Fibroblast of the aortic adventitia (primary cell): Measurements from ENCODE around the gene ROR2. TPM values are rescaled to one million over a fixed set of nuclear protein-coding genes. Genes with fewer than 3 reads are reported as not detected.

Experiments used
- DNase-seq: peaks from one replicate; pipeline ENCODE4 v3.0.0-alpha.2; 2010; ENCODE audit warnings: low read depth
- H3K4me3 ChIP-seq: 2 replicates; pipeline ENCODE4 v1.5.1; 2011; ENCODE audit warnings: low read depth, mild to moderate bottlenecking, control low read depth, low read length, moderate library complexity
- CTCF ChIP-seq: IDR thresholded peaks from 2 replicates; pipeline ENCODE4 v1.5.1; 2011; ENCODE audit warnings: mild to moderate bottlenecking, low read length, control low read depth, inconsistent platforms; ENCODE audit not compliant: insufficient read depth
- total RNA-seq: library from RNA; depleted of rRNA; stranded (reverse); fragments of >200 nt; gene quantifications from 2 replicates; pipeline ENCODE4 v1.2.3, GENCODE V29; 2012; ENCODE audit warnings: low replicate concordance

Gene ROR2
- total RNA-seq, 1 donor: 13.0 TPM

GRCh38 chr9:91784673-91785446 lies 165.2 kb downstream of the ROR2 start:
- no peak for TF ChIP-seq CTCF
- no peak overlapping the region for H3K4me3 ChIP-seq
- no peak for DNase-seq

- H3K4me3 ChIP-seq: no peak overlapping the region
- no peak for TF ChIP-seq CTCF
- no peak for DNase-seq
These were observed 166.0 kb downstream of the ROR2 start for GRCh38 chr9:91783876-91784672.

- no peak for TF ChIP-seq CTCF
- no peak for DNase-seq
- no peak overlapping the region for H3K4me3 ChIP-seq
These were observed 166.6 kb downstream of the ROR2 start for GRCh38 chr9:91783411-91783810.

GRCh38 chr9:91782708-91783214 lies 167.3 kb downstream of the ROR2 start:
- DNase-seq: no peak
- TF ChIP-seq CTCF: no peak
- no peak overlapping the region for H3K4me3 ChIP-seq

- TF ChIP-seq CTCF: no peak
- no peak overlapping the region for H3K4me3 ChIP-seq
- DNase-seq: no peak
These were observed 168.1 kb downstream of the ROR2 start for GRCh38 chr9:91781906-91782305.

- no peak for TF ChIP-seq CTCF
- H3K4me3 ChIP-seq: no peak overlapping the region
- DNase-seq: no peak
These were observed 168.9 kb downstream of the ROR2 start for GRCh38 chr9:91781116-91781515.
